ENCODE measurements around the gene TMEM223. TPM values are rescaled to one million over a fixed set of nuclear protein-coding genes. Genes with fewer than 3 reads are reported as not detected.
"Not testable (repeated sequence)": the region's sequence is repeated elsewhere in the genome, so short reads cannot be mapped to it uniquely, and the experiment has no call there.

The TMEM223 gene
- total RNA-seq (10 to 100 TPM; 12.6 to 49.1 (median 24.7) TPM), polyA plus RNA-seq (10 to 100 TPM; 32.0 to 41.3 (median 32.5) TPM)
- long read RNA-seq, donor 1, transcript TMEM223-201 (2 exons, 1,288 nt): major isoform, 36 of 46 reads
- long read RNA-seq, donor 1, partial matches to known transcripts: 9 of 46 reads
- long read RNA-seq, donor 1, other reads (novel, unspliced or antisense): 0 of 46 reads
- long read RNA-seq, donor 2, transcript TMEM223-201 (2 exons, 1,288 nt): major isoform, 21 of 21 reads
- long read RNA-seq, donor 2, partial matches to known transcripts: 0 of 21 reads
- long read RNA-seq, donor 2, other reads (novel, unspliced or antisense): 0 of 21 reads
- long read RNA-seq, donor 3, transcript TMEM223-201 (2 exons, 1,288 nt): major isoform, 34 of 34 reads
- long read RNA-seq, donor 3, partial matches to known transcripts: 0 of 34 reads
- long read RNA-seq, donor 3, other reads (novel, unspliced or antisense): 0 of 34 reads
- long read RNA-seq, donor 4, transcript TMEM223-201 (2 exons, 1,288 nt): major isoform, 38 of 41 reads
- long read RNA-seq, donor 4, partial matches to known transcripts: 0 of 41 reads
- long read RNA-seq, donor 4, other reads (novel, unspliced or antisense): 3 of 41 reads
- long read RNA-seq, donor 5, transcript TMEM223-201 (2 exons, 1,288 nt): major isoform, 29 of 35 reads
- long read RNA-seq, donor 5, partial matches to known transcripts: 0 of 35 reads
- long read RNA-seq, donor 5, other reads (novel, unspliced or antisense): 4 of 35 reads
- long read RNA-seq, donor 6, transcript TMEM223-201 (2 exons, 1,288 nt): major isoform, 21 of 24 reads
- long read RNA-seq, donor 6, partial matches to known transcripts: 0 of 24 reads
- long read RNA-seq, donor 6, other reads (novel, unspliced or antisense): 1 of 24 reads
- long read RNA-seq, donor 7, transcript TMEM223-201 (2 exons, 1,288 nt): major isoform, 15 of 16 reads
- long read RNA-seq, donor 7, partial matches to known transcripts: 0 of 16 reads
- long read RNA-seq, donor 7, other reads (novel, unspliced or antisense): 0 of 16 reads
- long read RNA-seq, donor 8, transcript TMEM223-201 (2 exons, 1,288 nt): major isoform, 25 of 25 reads
- long read RNA-seq, donor 8, partial matches to known transcripts: 0 of 25 reads
- long read RNA-seq, donor 8, other reads (novel, unspliced or antisense): 0 of 25 reads
- long read RNA-seq, donor 9, transcript TMEM223-201 (2 exons, 1,288 nt): major isoform, 21 of 21 reads
- long read RNA-seq, donor 9, partial matches to known transcripts: 0 of 21 reads
- long read RNA-seq, donor 9, other reads (novel, unspliced or antisense): 0 of 21 reads
- long read RNA-seq, donor 10, transcript TMEM223-201 (2 exons, 1,288 nt): major isoform, 17 of 17 reads
- long read RNA-seq, donor 10, partial matches to known transcripts: 0 of 17 reads
- long read RNA-seq, donor 10, other reads (novel, unspliced or antisense): 0 of 17 reads

- peak; percentile 84 to 91 (median 89) for DNase-seq
- Histone ChIP-seq H3K4me1 (replicated peaks in 1 of 2) (peaks cover 31 to 36% of the 10 kb centered on the region in 2 donors), H3K27ac (peak within 1 kb of the TSS; percentile 58 to 87 (median 85)), H3K9me3 (replicated peaks in 1 of 3) (no peaks in the 10 kb centered on the region), H3K36me3 (replicated peaks in 1 of 2) (peaks cover 0 to 60% of the 10 kb centered on the region in 2 donors), H3K27me3 (no peaks in the 10 kb centered on the region), H3K4me3 (peak within 1 kb of the TSS; percentile 30 to 81 (median 66))
- 0 to 1% (median 1%) methylated on average over 26 to 58 of the region's 58 CpGs for WGBS, 4 donors
- intact Hi-C loops (cut with DNase I): loop anchor here (5.0 to 10.0 kb wide), 2 partner anchors 36 to 73 kb away; no protein-coding TSS in a partner anchor
- TF ChIP-seq POLR2A (IDR thresholded peaks at IDR 0.05) (peak; percentile 59 to 81), CTCF (IDR thresholded peaks at IDR 0.05) (peak in 3 of 6 experiments; percentile 14 to 26 (median 21))
Observed at GRCh38 chr11:62791501-62792201, at the start of gene TMEM223. TSS of gene TMEM223 (minus strand) at chr11:62792006. CDS start at chr11:62791994, 12 bp downstream.

GRCh38 chr11:62840721-62841360, 49.0 kb upstream of the TMEM223 start:
- intact Hi-C loops (cut with DNase I); H3K9me3 ChIP-seq (replicated peaks in 1 of 3); H3K27me3 ChIP-seq: not testable (repeated sequence)
- DNase-seq: peak; percentile 52 to 91 (median 71)
- Histone ChIP-seq H3K4me1 (replicated peaks in 1 of 2) (peaks cover 12 to 18% of the 10 kb centered on the region in 2 donors), H3K36me3 (replicated peaks in 1 of 2) (peaks cover 0 to 14% of the 10 kb centered on the region in 2 donors), H3K4me3 (peak overlapping the region in 3 of 4 donors; percentile 22 to 81 (median 66)), H3K27ac (peak overlapping the region; percentile 91 to 99 (median 98))
- 1% methylated on average over 33 to 41 of the region's 41 CpGs for WGBS, 4 donors

- intact Hi-C loops (cut with DNase I): no loop called here
- peak; percentile 76 to 94 for TF ChIP-seq POLR2A (IDR thresholded peaks at IDR 0.05)
- TF ChIP-seq CTCF (IDR thresholded peaks at IDR 0.05): no peak
- H3K27ac ChIP-seq: peak within 1 kb of the TSS; percentile 91 to 99 (median 98)
- peaks cover 0 to 29% of the 10 kb centered on the region in 2 donors for H3K36me3 ChIP-seq (replicated peaks in 1 of 2)
- DNase-seq: peak; percentile 93 to 97 (median 94)
- peak within 1 kb of the TSS; percentile 33 to 81 (median 52) for H3K4me3 ChIP-seq
- WGBS, 4 donors: 0 to 1% (median 0%) methylated on average over 26 to 62 of the region's 62 CpGs
- H3K9me3 ChIP-seq (replicated peaks in 1 of 3): no peaks in the 10 kb centered on the region
- no peaks in the 10 kb centered on the region for H3K27me3 ChIP-seq
- peaks cover 12 to 18% of the 10 kb centered on the region in 2 donors for H3K4me1 ChIP-seq (replicated peaks in 1 of 2)
Observed at GRCh38 chr11:62839050-62839945, 47.5 kb upstream of the TMEM223 start, which contains the start of gene WDR74. TSS of gene WDR74 (minus strand) at chr11:62839590. CDS start at chr11:62839570, 20 bp downstream.

Data from adrenal gland (tissue), 19 donors.